OCI-LY1 (cell line): ENCODE results near the gene OR4D11.

ENCODE experiments used
- CTCF ChIP-seq: fragments of 200-600 bp; sonication (generic), shearing (Covaris generic); IDR thresholded peaks from 2 replicates; pipeline ENCODE4 v1.5.1; 2017; ENCODE audit warnings: mild to moderate bottlenecking, antibody characterized with exemption, low read length, moderate library complexity, mixed read lengths
- EZH2 ChIP-seq: fragments of 200-600 bp; sonication (generic), shearing (Covaris generic); IDR thresholded peaks from 2 replicates; pipeline ENCODE4 v1.8.0; 2017; ENCODE audit warnings: borderline replicate concordance, mixed run types, mild to moderate bottlenecking, antibody characterized with exemption, low read length, moderate library complexity, mixed read lengths

DNA sequence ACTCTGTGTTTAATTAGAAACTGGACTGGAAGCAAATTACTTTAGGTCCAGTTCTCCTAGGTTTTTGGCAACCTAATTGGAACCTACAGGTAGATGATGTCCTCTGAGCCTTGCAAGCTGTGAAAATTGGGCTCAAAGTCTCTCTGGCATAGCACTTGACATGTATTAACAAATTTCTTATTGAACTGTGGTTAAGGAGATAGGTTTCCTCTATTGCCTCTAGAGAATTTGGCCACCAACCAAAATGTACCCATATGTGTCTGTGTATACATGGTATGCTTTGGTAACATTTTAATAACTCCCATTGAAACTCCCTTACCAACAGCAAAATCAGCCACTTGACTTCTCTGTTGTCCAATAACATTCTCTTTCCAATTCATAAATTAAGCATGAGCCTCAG is 30.4 kb upstream of the OR4D11 start, which contains the start of gene OR4D10:
- TF ChIP-seq CTCF (no peak), EZH2 (no peak)
